Stromal cell of bone marrow (primary cell): ENCODE data around the gene CAMTA2.

Source experiments
- DNase-seq: peaks from one replicate; pipeline ENCODE4 v3.0.0-alpha.2; 2012; ENCODE audit warnings: low read depth

The CAMTA2 gene

DNA sequence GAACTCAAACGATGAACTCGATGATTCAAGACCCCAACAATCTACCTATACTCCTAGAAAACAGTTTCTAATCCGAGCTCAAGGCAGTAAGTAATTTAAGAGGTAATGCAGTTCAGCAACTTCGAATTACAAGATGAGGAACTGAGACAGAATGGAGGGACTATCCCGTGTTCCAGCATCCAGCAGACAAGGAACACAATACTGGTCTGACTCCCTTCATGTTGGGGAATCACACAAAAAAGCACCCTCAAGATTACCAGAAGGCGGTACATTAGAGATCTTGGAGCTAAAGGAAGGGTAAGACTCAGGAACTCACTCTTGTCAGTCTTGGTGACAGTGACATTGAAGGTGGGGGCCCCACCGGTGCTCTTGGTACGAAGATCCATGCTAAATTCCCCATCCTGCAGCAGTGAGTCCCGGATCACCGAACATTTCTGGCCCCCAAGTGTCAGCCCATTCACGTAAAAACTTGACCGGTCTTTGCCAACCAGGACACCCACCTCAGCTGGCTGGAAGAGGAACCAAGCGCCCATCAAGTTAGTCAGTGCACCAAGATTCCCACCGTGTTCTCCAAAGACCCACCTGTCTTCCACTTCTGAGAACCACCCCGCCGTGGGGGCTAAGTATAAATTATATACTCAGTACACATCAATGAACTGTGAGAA is 41.0 kb downstream of the CAMTA2 start:
- no peak for DNase-seq

DNA sequence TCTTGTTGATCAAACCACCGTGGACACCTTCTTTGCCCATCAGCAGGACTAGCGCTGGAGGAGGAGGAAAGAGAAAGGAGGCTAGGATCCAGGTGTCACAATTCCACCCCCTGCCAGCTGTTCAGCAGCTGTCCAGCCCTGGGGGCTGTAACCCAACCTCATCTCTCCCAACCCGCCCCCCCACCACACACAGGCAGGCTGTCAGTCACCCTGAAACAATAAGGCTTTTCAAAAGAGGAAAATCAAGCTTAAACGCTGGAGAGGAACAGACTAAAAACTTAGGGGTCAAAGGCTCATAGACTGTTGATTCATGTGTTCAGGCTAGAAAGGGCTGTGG is 41.6 kb downstream of the CAMTA2 start:
- DNase-seq: no peak

GRCh38 chr17:4945176-4945943 is 42.1 kb downstream of the CAMTA2 start:
- peak; percentile 86 for DNase-seq

DNA sequence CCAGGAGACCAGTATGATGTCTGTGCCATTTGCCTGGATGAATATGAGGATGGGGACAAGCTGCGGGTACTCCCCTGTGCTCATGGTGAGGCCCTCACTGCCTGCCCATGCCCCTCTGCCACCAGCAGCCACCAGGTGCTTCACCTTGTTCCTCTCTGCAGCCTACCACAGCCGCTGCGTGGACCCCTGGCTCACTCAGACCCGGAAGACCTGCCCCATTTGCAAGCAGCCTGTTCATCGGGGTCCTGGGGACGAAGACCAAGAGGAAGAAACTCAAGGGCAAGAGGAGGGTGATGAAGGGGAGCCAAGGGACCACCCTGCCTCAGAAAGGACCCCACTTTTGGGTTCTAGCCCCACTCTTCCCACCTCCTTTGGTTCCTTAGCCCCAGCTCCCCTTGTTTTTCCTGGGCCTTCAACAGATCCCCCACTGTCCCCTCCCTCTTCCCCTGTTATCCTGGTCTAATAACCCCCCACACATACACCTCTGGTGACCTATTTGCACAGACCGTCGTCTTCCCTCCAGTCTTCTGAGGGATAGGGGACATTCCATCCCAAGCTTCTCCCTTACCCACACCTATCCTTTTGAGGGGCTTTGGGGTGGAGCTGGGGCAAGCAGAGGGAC is 42.8 kb downstream of the CAMTA2 start:
- no peak for DNase-seq

DNA sequence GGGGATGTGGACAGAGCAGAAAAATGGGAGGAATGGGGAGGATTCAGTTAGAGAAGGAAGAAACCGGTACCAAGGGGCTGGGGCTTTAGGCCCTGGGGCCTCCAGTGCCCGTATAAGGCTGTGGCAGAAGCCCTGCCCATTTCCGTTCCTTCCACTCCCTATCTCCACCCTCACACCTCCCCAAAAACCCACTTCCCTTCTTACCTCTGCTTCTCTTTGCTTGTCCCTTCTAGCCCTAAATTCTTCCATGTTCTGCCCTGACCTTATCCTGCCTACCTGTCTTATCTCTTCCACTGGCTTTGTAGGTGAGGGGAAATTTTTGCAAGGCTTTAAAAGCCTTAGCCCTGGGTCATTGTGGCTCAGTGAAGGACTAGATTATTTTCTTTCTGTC is 43.3 kb downstream of the CAMTA2 start:
- no peak for DNase-seq

DNA sequence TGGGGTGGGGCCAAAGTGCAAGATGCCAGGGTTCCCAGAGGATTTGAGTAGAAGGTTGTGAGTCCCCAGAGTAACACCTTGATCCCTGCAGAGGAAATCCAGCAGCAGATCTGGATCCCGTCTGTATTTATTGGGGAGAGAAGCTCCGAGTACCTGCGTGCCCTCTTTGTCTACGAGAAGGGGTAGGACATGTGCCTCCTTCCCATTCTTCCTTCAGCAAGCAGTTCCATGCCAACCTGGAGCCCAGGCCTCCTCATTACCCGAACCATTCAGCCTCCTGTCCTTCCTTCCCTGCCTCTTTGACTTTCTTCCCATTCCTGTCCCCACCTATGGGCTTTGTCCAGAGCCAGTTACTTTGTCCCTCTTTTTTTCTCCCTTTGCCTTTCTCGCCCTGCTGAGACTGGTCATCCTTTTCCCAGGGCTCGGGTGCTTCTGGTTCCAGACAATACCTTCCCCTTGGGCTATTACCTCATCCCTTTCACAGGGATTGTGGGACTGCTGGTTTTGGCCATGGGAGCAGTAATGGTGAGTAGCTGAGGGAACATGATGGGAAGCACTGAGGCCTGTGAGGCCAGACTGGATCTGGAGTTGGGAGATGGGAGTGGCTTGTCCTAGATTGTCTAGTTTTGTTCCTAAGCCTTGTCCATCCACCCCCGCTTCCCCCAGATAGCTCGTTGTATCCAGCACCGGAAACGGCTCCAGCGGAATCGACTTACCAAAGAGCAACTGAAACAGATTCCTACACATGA is 44.5 kb downstream of the CAMTA2 start:
- no peak for DNase-seq

GRCh38 chr17:4941319-4941610 is 46.2 kb downstream of the CAMTA2 start:
- DNase-seq: no peak

- DNase-seq: no peak
These were observed 46.7 kb downstream of the CAMTA2 start for GRCh38 chr17:4940555-4941318.

DNA sequence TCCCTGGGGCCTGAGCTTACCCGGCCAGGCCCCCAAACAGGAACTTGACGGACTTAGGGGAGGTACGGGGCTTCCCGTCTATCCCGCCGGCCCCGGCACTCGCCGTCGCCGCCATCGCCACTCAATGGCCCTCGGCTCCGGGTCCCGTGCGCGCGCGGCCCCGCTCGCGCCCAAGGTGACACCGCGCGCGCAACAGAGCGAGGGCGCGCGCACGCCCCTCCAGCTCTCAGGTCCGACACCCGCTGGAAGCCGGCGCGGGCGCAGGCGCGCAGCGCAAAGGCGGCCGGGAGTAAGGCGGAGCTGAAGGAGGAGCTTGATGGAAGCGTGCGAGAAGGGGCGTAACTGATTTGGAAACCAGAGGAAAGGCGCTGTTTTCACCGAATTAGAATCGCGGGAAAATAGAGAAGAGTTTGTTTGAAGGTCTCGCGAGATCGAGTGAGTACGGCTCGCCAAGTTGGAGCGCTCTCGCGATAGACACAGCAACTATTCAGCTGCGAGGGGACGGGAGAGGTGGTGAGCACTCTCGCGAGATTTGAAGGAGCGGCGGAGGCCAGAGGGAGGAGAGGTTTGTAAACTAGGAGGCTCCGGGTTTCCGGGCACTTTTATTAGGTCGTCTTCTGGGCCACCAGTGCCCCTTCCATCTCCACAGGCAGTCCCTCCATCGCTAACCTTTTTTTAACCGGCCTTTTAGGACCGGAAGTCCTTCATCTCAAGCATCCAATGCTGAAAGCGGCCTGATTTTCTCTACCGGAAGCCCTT is 47.5 kb downstream of the CAMTA2 start, which contains the start of the genes RNF167 and SLC25A11:
RNF167 (plus strand) TSS at position 473 of the 759 bp plus-strand sequence. CDS start 642 bp downstream, outside the sequence.
SLC25A11 (minus strand) TSS at position 251 of the 759 bp plus-strand sequence; CDS start at position 115, 136 bp downstream.
- peak; percentile 99 for DNase-seq

- DNase-seq: no peak
These were observed 48.0 kb downstream of the CAMTA2 start for GRCh38 chr17:4939546-4939795.

- no peak for DNase-seq
These were observed 48.6 kb downstream of the CAMTA2 start for GRCh38 chr17:4938688-4939545.

DNA sequence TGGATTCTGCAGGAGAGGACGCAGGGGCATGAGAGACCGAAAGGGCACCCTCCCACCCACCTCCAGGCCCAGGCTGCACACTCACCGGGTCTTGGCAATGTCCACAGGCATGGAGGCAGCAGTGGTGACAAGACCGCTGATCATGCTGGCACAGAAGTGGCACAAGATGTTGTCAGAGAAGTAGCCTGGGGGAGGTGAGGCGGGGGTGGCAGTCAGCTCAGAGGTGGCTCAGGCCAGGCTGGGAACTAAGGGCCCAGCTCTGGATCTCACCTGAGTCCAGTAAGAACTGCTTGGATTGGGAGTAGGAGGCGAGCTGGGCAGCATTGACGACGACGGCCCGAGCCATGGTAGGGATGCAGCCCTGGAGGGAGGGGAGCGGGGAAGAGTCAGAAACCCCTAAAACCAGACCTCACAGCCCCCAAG is 49.4 kb downstream of the CAMTA2 start:
- no peak for DNase-seq

GRCh38 chr17:4937553-4937952 is 49.9 kb downstream of the CAMTA2 start:
- no peak for DNase-seq

GRCh38 chr17:4936436-4936835 is 51.0 kb downstream of the CAMTA2 start:
- no peak for DNase-seq

GRCh38 chr17:4935650-4936049 is 51.8 kb downstream of the CAMTA2 start:
- no peak for DNase-seq

DNA sequence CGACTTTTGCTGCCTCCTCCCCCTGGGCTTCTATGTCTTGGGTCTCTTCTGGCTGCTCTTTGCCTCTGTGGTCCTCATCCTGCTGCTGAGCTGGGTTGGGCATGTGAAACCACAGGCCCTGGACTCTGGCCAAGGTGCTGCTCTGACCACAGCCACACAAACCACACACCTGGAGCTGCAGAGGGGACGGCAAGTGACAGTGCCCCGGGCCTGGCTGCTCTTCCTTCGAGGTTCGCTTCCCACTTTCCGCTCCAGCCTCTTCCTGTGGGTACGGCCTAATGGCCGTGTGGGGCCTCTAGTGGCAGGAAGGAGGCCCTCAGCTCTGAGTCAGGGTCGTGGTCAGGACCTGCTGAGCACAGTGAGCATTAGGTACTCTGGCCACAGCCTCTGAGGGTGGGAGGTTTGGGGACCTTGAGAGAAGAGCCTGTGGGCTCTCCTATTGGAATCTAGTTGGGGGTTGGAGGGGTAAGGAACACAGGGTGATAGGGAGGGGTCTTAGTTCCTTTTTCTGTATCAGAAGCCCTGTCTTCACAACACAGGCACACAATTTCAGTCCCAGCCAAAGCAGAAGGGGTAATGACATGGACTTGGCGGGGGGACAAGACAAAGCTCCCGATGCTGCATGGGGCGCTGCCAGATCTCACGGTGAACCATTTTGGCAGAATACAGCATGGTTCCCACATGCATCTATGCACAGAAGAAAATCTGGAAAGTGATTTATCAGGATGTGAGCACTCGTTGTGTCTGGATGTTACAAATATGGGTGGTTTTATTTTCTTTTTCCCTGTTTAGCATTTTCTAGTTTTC is 53.1 kb downstream of the CAMTA2 start:
- DNase-seq: no peak

DNA sequence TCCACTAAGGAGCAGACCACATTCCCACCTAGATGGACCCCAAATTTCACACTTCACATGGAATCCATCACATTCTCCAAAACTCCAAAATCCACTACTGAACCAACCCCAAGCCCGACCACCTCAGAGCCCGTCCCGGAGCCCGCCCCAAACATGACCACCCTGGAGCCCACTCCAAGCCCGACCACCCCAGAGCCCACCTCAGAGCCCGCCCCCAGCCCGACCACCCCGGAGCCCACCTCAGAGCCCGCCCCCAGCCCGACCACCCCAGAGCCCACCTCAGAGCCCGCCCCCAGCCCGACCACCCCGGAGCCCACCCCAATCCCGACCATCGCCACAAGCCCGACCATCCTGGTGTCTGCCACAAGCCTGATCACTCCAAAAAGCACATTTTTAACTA is 53.8 kb downstream of the CAMTA2 start:
- no peak for DNase-seq

GRCh38 chr17:4932756-4933155 is 54.7 kb downstream of the CAMTA2 start:
- no peak for DNase-seq

DNA sequence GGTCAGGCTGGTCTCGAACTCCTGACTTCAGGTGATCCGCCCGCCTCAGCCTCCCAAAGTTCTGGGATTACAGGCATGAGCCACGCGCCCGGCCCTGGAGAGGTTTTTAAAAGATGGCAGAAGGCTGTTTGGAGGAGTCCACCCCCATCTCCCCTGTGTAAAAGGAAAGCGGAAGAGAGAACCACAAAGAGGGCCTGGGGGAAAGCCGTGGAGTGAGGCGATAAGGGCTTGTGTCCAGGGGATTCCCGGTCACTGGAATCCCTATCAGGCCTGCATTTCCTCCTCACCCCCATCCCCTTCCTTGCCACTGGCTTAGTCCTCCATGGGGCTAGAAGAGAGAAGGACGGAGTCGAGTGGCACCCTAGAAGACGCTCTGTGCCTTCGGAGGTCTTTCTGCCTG is 55.5 kb downstream of the CAMTA2 start, which contains the start of gene GP1BA:
GP1BA (plus strand) TSS at position 315 of the 400 bp plus-strand sequence. CDS start 328 bp downstream, outside the sequence.
- no peak for DNase-seq
